Mammary epithelial cell (primary cell): ENCODE data around the gene SCNM1.

Source experiments
- CTCF ChIP-seq, 2 donors: IDR thresholded peaks in 1 of 2; conservative IDR thresholded peaks in 1 of 2; 2 replicates each; pipeline ENCODE4 v1.5.1; 2011 to 2012; ENCODE audit warnings: inconsistent platforms in 2 of 2, low read length in 2 of 2, mild to moderate bottlenecking in 2 of 2, control low read depth in 1 of 2, low read depth in 1 of 2; ENCODE audit not compliant: insufficient read depth in 1 of 2; ENCODE audit errors: extremely low read depth in 1 of 2
- EZH2 ChIP-seq: IDR thresholded peaks from 2 replicates; pipeline ENCODE4 v1.6.1; 2012; ENCODE audit warnings: low read length, inconsistent platforms, borderline replicate concordance

GRCh38 chr1:151145304-151146071 is 20.5 kb upstream of the SCNM1 start:
- TF ChIP-seq CTCF (conservative IDR thresholded peaks at IDR 0.05 in 1 of 2, IDR thresholded peaks at IDR 0.05 in 1 of 2; ENCODE audit: extremely low read depth in 1 of 2, insufficient read depth in 1 of 2, low read depth in 1 of 2, low read length in 2 of 2), result no peak
- no peak for TF ChIP-seq EZH2
